PC-3 (cell line): ENCODE measurements around the gene CEACAM18. TPM values are rescaled to one million over a fixed set of nuclear protein-coding genes. Genes with fewer than 3 reads are reported as not detected.

Experiments used
- ATAC-seq: fragments of 200-7000 bp; cut with Tn5 transposase; 2 replicates; pipeline ENCODE4 v1.9.1; 2020; ENCODE audit warnings: mild to moderate bottlenecking, moderate library complexity
- BruUV-seq: library from RNA; stranded (reverse); fragments of 400-500 nt; replicated peaks from 2 replicates; lab custom pipeline; 2021; lab: Mats Ljungman, UMichigan
- CTCF ChIA-PET: fragments of 300-600 bp; sonication (Branson Sonifier 250); formaldehyde crosslinking; loops from one replicate; lab custom pipeline; 2022; ENCODE audit warnings: antibody characterized with exemption; lab: Charles Lee
- POLR2A ChIA-PET: fragments of 300-600 bp; sonication (Branson Sonifier 250); formaldehyde crosslinking; loops from one replicate; lab custom pipeline; 2022; ENCODE audit warnings: antibody characterized with exemption; ENCODE audit not compliant: unreplicated experiment; lab: Charles Lee
- DNase-seq: peaks from one replicate; pipeline ENCODE4 v3.0.0-alpha.2; 2015
- H2AFZ ChIP-seq: fragments of 300-600 bp; sonication (generic); 2 replicates; pipeline ENCODE4 v1.6.0; 2016; ENCODE audit warnings: antibody characterized with exemption, low read length
- H3F3A ChIP-seq: fragments of 300-600 bp; sonication (generic); one replicate; pipeline ENCODE4 v1.6.0; 2017; ENCODE audit warnings: antibody characterized with exemption, low read length, control low read depth, mild to moderate bottlenecking; ENCODE audit not compliant: unreplicated experiment
- H3K27ac ChIP-seq: fragments of 300-600 bp; sonication (generic); 2 replicates; pipeline ENCODE4 v1.5.1; 2016; ENCODE audit warnings: mild to moderate bottlenecking, low read length
- H3K27me3 ChIP-seq: fragments of 300-600 bp; sonication (generic); 2 replicates; pipeline ENCODE4 v1.6.1; 2016; ENCODE audit warnings: low read length, mixed read lengths
- H3K36me3 ChIP-seq: fragments of 300-600 bp; sonication (generic); 2 replicates; pipeline ENCODE4 v1.6.1; 2016; ENCODE audit warnings: low read depth, mixed run types, low read length, mixed read lengths
- H3K4me1 ChIP-seq: fragments of 300-600 bp; sonication (generic); 2 replicates; pipeline ENCODE4 v1.5.1; 2016; ENCODE audit warnings: low read length; ENCODE audit not compliant: insufficient read depth
- H3K4me2 ChIP-seq: fragments of 300-600 bp; sonication (generic); 2 replicates; pipeline ENCODE4 v1.6.0; 2016; ENCODE audit warnings: low read length
- H3K4me3 ChIP-seq: fragments of 300-600 bp; sonication (generic); 2 replicates; pipeline ENCODE4 v1.5.1; 2016; ENCODE audit warnings: mild to moderate bottlenecking, low read length, mixed read lengths
- H3K79me2 ChIP-seq: fragments of 300-600 bp; sonication (generic); 2 replicates; pipeline ENCODE4 v1.6.1; 2017; ENCODE audit warnings: low read length, mixed read lengths
- H3K9ac ChIP-seq: fragments of 300-600 bp; sonication (generic); 2 replicates; pipeline ENCODE4 v1.6.0; 2016; ENCODE audit warnings: mild to moderate bottlenecking, low read length
- H3K9me2 ChIP-seq: fragments of 300-600 bp; sonication (generic); replicated peaks from 2 replicates; pipeline ENCODE4 v1.6.1; 2016; ENCODE audit warnings: mixed run types, low read length, mixed read lengths
- H3K9me3 ChIP-seq: fragments of 300-600 bp; sonication (generic); 2 replicates; pipeline ENCODE4 v1.6.1; 2016; ENCODE audit warnings: low read length, mixed read lengths
- H4K20me1 ChIP-seq: fragments of 300-600 bp; sonication (generic); 2 replicates; pipeline ENCODE4 v1.6.1; 2016; ENCODE audit warnings: low read length, mixed read lengths
- EZH2 ChIP-seq: fragments of 300-600 bp; sonication (generic); IDR thresholded peaks from one replicate; pipeline ENCODE4 v1.6.1; 2017; ENCODE audit warnings: antibody characterized with exemption, mild to moderate bottlenecking, low read length; ENCODE audit not compliant: unreplicated experiment
- EZH2phosphoT487 ChIP-seq: fragments of 300-600 bp; sonication (generic); IDR thresholded peaks from 2 replicates; pipeline ENCODE4 v1.6.1; 2018; ENCODE audit warnings: mild to moderate bottlenecking, antibody characterized with exemption, low read length, borderline replicate concordance
- intact Hi-C: fragments of 100-400 bp; cut with micrococcal nuclease; formaldehyde crosslinking; loops from 2 replicates; pipeline ENCODE4 v1.9.0; 2023
- total RNA-seq: library from RNA; depleted of rRNA; stranded (reverse); fragments of >200 nt; gene quantifications from 2 replicates; pipeline ENCODE4 v1.2.3, GENCODE V29; 2014
- TF ChIP-seq, protein P1 (sequence below): fragments of 300-600 bp; sonication (generic); conservative IDR thresholded peaks from 2 replicates; pipeline ENCODE4 v1.5.1; 2017; ENCODE audit warnings: antibody characterized with exemption, low read depth, mild to moderate bottlenecking, low read length

CEACAM18 gene
- total RNA-seq, 1 experiment from 2014 or later: not detected

DNA sequence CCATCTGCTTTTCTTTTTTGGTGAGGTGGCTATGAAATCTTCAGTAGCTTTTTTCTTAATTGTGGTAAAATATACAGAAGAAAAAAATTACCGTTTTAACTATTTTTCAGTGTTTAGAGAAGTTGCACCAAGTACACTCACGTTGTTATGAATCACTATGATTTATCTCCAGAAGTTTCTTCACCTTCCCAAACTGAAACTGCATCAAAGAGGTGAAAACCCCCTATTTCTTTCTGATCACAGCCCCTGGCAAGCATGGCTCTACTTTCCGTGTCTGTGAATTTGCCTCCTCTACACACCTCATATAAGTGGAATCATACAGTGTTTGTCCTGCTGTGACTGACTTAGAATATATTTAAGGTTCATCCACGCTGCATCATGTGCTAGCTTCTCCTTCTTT, 45.3 kb upstream of the CEACAM18 start:
- no peaks in the 10 kb centered on the region for H3K9me2 ChIP-seq
- TF ChIP-seq EZH2 (no peak), EZH2phosphoT487 (no peak)
- TF ChIP-seq, protein P1, sequence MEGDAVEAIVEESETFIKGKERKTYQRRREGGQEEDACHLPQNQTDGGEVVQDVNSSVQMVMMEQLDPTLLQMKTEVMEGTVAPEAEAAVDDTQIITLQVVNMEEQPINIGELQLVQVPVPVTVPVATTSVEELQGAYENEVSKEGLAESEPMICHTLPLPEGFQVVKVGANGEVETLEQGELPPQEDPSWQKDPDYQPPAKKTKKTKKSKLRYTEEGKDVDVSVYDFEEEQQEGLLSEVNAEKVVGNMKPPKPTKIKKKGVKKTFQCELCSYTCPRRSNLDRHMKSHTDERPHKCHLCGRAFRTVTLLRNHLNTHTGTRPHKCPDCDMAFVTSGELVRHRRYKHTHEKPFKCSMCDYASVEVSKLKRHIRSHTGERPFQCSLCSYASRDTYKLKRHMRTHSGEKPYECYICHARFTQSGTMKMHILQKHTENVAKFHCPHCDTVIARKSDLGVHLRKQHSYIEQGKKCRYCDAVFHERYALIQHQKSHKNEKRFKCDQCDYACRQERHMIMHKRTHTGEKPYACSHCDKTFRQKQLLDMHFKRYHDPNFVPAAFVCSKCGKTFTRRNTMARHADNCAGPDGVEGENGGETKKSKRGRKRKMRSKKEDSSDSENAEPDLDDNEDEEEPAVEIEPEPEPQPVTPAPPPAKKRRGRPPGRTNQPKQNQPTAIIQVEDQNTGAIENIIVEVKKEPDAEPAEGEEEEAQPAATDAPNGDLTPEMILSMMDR: no peak
- no peak overlapping the region for H3K9ac ChIP-seq
- no peaks in the 10 kb centered on the region for H4K20me1 ChIP-seq
- H3K4me3 ChIP-seq: no peak overlapping the region
- no peaks in the 10 kb centered on the region for H3K4me1 ChIP-seq
- ChIA-PET POLR2A (interaction anchor here (0.6 kb wide), 1 partner anchor 94 kb away, joined by 7 read pairs; no protein-coding TSS in a partner anchor), CTCF (no interaction called here)
- ATAC-seq: no peak
- H3K36me3 ChIP-seq: no peaks in the 10 kb centered on the region
- H3K27ac ChIP-seq: no peak overlapping the region
- H3K4me2 ChIP-seq: no peak overlapping the region
- DNase-seq: no peak
- intact Hi-C loops: loop anchor here (10.0 kb wide), 1 partner anchor 82 kb away; no protein-coding TSS in a partner anchor
- H3F3A ChIP-seq: no peaks in the 10 kb centered on the region
- no peaks in the 10 kb centered on the region for H3K9me3 ChIP-seq
- H3K79me2 ChIP-seq: no peaks in the 10 kb centered on the region
- no TSS peak for BruUV-seq
- H2AFZ ChIP-seq: no peak overlapping the region
- H3K27me3 ChIP-seq: peaks cover 75% of the 10 kb centered on the region

DNA sequence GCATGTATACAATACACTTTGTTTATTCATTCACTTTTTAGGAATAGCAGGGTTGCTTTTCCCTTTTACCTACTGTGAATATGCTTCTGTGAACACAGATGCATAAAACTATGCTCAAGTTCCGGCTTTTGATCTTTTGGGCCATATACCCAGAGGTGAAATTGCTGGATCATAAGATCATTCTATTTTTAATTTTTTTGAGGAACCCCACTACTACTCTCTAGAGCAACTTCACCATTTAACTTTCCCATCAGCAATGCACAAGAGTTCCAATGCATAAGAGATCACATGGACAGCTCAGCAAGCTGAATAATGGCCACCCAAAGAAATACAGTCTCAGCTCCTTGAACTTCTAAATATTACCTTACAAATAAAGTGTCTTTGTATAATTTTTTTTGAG, 43.9 kb upstream of the CEACAM18 start:
- POLR2A ChIA-PET: no interaction called here
- H3K4me1 ChIP-seq: no peaks in the 10 kb centered on the region
- H3K9me3 ChIP-seq: no peaks in the 10 kb centered on the region
- H3K36me3 ChIP-seq: no peaks in the 10 kb centered on the region
- H2AFZ ChIP-seq: no peak overlapping the region
- no peak overlapping the region for H3K4me2 ChIP-seq
- no peaks in the 10 kb centered on the region for H3K9me2 ChIP-seq
- intact Hi-C loops: loop anchor here (10.0 kb wide), 1 partner anchor 80 kb away; no protein-coding TSS in a partner anchor
- no peak overlapping the region for H3K4me3 ChIP-seq
- TF ChIP-seq EZH2: no peak
- TF ChIP-seq, protein P1: no peak
- no peak for TF ChIP-seq EZH2phosphoT487
- no peaks in the 10 kb centered on the region for H4K20me1 ChIP-seq
- no peak overlapping the region for H3K9ac ChIP-seq
- no peak for ATAC-seq
- BruUV-seq: no TSS peak
- no peak overlapping the region for H3K27ac ChIP-seq
- peaks cover 61% of the 10 kb centered on the region for H3K27me3 ChIP-seq
- no peaks in the 10 kb centered on the region for H3K79me2 ChIP-seq
- no peaks in the 10 kb centered on the region for H3F3A ChIP-seq
- no peak for DNase-seq
- CTCF ChIA-PET: no interaction called here

DNA sequence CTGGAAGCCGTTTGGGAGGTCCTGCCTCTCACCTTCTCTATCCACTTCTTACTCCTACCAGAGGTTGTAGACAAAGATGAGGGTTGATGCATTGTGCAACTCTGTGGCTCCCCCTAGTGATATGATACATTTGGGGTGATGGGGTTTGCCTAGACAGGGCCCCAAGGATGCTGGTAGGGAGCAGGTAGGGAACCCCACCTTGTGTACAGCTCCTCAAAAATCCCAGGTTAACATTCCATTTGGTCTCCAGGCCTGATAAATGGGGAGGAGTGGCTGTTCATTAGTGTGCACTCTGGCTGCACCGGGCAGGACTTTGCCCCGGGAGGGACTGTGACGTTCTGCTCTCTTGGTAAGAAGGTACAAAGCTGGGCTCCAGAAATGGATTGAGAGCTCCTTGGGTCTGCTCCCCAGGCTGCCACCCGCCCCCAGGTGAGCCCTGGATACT, 39.3 kb upstream of the CEACAM18 start:
- intact Hi-C loops: loop anchor here (1.0 to 10.0 kb wide), 4 partner anchors 16 to 100 kb away; no protein-coding TSS in a partner anchor
- BruUV-seq: no TSS peak

More for the DNA sequence above, 39.3 kb upstream of the CEACAM18 start:
- Histone ChIP-seq H2AFZ (no peak overlapping the region), H3K4me2 (no peak overlapping the region), H3F3A (no peaks in the 10 kb centered on the region), H3K9me2 (no peaks in the 10 kb centered on the region), H3K36me3 (no peaks in the 10 kb centered on the region), H3K27me3 (peaks cover 72% of the 10 kb centered on the region), H3K9ac (no peak overlapping the region), H3K79me2 (no peaks in the 10 kb centered on the region), H3K4me3 (no peak overlapping the region), H3K9me3 (no peaks in the 10 kb centered on the region), H3K4me1 (peaks cover 17% of the 10 kb centered on the region), H4K20me1 (no peaks in the 10 kb centered on the region), H3K27ac (no peak overlapping the region)
- TF ChIP-seq, protein P1: peak; percentile 74
- TF ChIP-seq EZH2phosphoT487 (no peak), EZH2 (no peak)
- ChIA-PET CTCF (no interaction called here), POLR2A (no interaction called here)
- DNase-seq: peak; percentile 46
- ATAC-seq: peak; percentile 25
